Esophagus muscularis mucosa (tissue), 4 donors: Measurements from ENCODE around the gene ATXN2. TPM values are rescaled to one million over a fixed set of nuclear protein-coding genes. Genes with fewer than 3 reads are reported as not detected.

Experiments used
- DNase-seq: peaks from one replicate; pipeline ENCODE4 v3.0.0-alpha.2; 2017; ENCODE audit errors: extremely low spot score
- H3K27ac ChIP-seq, 4 donors: fragments of 200-600 bp; sonication (generic); replicated peaks in 1 of 4; 1 replicate in 3 of 4; 2 replicates in 1 of 4; pipeline ENCODE4 v1.5.1; 2016 to 2019; ENCODE audit warnings: mild to moderate bottlenecking in 1 of 4
- H3K27me3 ChIP-seq, 4 donors: fragments of 200-600 bp; sonication (generic); one replicate each; pipeline versions ENCODE4 v1.5.1 to v1.6.0; 2016 to 2019
- H3K36me3 ChIP-seq, 4 donors: fragments of 200-600 bp; sonication (generic); one replicate each; pipeline ENCODE4 v1.5.1; 2016 to 2019
- H3K4me1 ChIP-seq, 4 donors: fragments of 200-600 bp; sonication (generic); one replicate each; pipeline ENCODE4 v1.5.1; 2016 to 2019
- H3K4me3 ChIP-seq, 4 donors: fragments of 200-600 bp; sonication (generic); 1 replicate in 2 of 4; 2 replicates in 2 of 4; pipeline ENCODE4 v1.5.1; 2016 to 2019; ENCODE audit warnings: mild to moderate bottlenecking in 4 of 4, moderate library complexity in 1 of 4
- H3K9me3 ChIP-seq, 4 donors: fragments of 200-600 bp; sonication (generic); 1 replicate in 3 of 4; 2 replicates in 1 of 4; pipeline ENCODE4 v1.5.1; 2016 to 2019
- CTCF ChIP-seq, 3 experiments: fragments of 200-600 bp in 2 of 3; fragments of 450-650 bp in 1 of 3; sonication (generic) in 2 of 3; IDR thresholded peaks; one replicate each; pipeline ENCODE4 v1.5.1; 2017 to 2019; ENCODE audit warnings: antibody characterized with exemption in 3 of 3, mild to moderate bottlenecking in 2 of 3, moderate library complexity in 1 of 3
- EP300 ChIP-seq: sonication (generic); formaldehyde crosslinking; IDR thresholded peaks from one replicate; pipeline ENCODE4 v1.6.1; 2017; ENCODE audit warnings: antibody characterized with exemption
- POLR2A ChIP-seq: fragments of 450-650 bp; IDR thresholded peaks from one replicate; pipeline ENCODE4 v1.6.1; 2017; ENCODE audit warnings: antibody characterized with exemption, moderate library complexity, mild to moderate bottlenecking, low read depth
- POLR2AphosphoS5 ChIP-seq, 2 donors: sonication (generic); formaldehyde crosslinking; IDR thresholded peaks; one replicate each; pipeline ENCODE4 v1.6.1; 2017; ENCODE audit warnings: antibody characterized with exemption in 2 of 2
- WGBS: methylation state at CpG from one replicate; pipeline ENCODE4 v1.1.5; 2018; 5-methylcytosine and 5-hydroxymethylcytosine counted together
- intact Hi-C: fragments of 100-400 bp; cut with DNase I; formaldehyde crosslinking; loops from one replicate; pipeline ENCODE4 v1.15.1; 2023
- total RNA-seq, 4 donors: library from RNA; depleted of rRNA; stranded (reverse); fragments of >200 nt; gene quantifications; one replicate each; pipeline versions ENCODE4 v1.1.0 to v1.2.1, GENCODE V29; 2016

Gene ATXN2
- total RNA-seq, 4 donors from 2014 or later, result 32.0 to 57.3 (median 52.0) TPM

GRCh38 chr12:111440152-111440551, 159.0 kb downstream of the ATXN2 start:
- H3K4me3 ChIP-seq, result no peak overlapping the region
- peaks cover 77 to 95% (median 92%) of the 10 kb centered on the region in 4 donors for H3K4me1 ChIP-seq
- TF ChIP-seq CTCF (IDR thresholded peaks at IDR 0.05), result no peak
- no peak for TF ChIP-seq EP300
- no peak for TF ChIP-seq POLR2A
- TF ChIP-seq POLR2AphosphoS5 (IDR thresholded peaks at IDR 0.05), result no peak
- intact Hi-C loops, result no loop called here
- H3K27ac ChIP-seq, result peak overlapping the region in 2 of 4 donors; percentile 35 to 39
- no peaks in the 10 kb centered on the region for H3K27me3 ChIP-seq
- peaks cover 0 to 45% (median 21%) of the 10 kb centered on the region in 4 donors for H3K36me3 ChIP-seq
- H3K9me3 ChIP-seq, result no peaks in the 10 kb centered on the region
- 63% methylated on average over 8 of the region's 8 CpGs for WGBS
- DNase-seq, result no peak

- intact Hi-C loops, result no loop called here
Measured at GRCh38 chr12:111439657-111440151, 159.4 kb downstream of the ATXN2 start.

GRCh38 chr12:111438481-111438880, 160.6 kb downstream of the ATXN2 start:
- no peak for TF ChIP-seq EP300
- no peak for TF ChIP-seq POLR2A
- TF ChIP-seq POLR2AphosphoS5 (IDR thresholded peaks at IDR 0.05), result peak in 1 of 2 donors; percentile 30
- no peak for TF ChIP-seq CTCF (IDR thresholded peaks at IDR 0.05)
- H3K9me3 ChIP-seq, result no peaks in the 10 kb centered on the region
- peak overlapping the region; percentile 18 to 35 (median 30) for H3K27ac ChIP-seq
- intact Hi-C loops, result no loop called here
- H3K4me1 ChIP-seq, result peaks cover 84 to 98% (median 97%) of the 10 kb centered on the region in 4 donors
- no peaks in the 10 kb centered on the region for H3K27me3 ChIP-seq
- no peak overlapping the region for H3K4me3 ChIP-seq
- no peak for DNase-seq
- 54% methylated on average over 4 of the region's 9 CpGs for WGBS
- peaks cover 0 to 30% (median 14%) of the 10 kb centered on the region in 4 donors for H3K36me3 ChIP-seq

More at GRCh38 chr12:111439657-111440151, 159.4 kb downstream of the ATXN2 start:
- Histone ChIP-seq H3K36me3 (peaks cover 0 to 40% (median 19%) of the 10 kb centered on the region in 4 donors), H3K4me3 (no peak overlapping the region), H3K4me1 (peaks cover 77 to 95% (median 92%) of the 10 kb centered on the region in 4 donors), H3K27me3 (no peaks in the 10 kb centered on the region), H3K9me3 (no peaks in the 10 kb centered on the region), H3K27ac (peak overlapping the region in 2 of 4 donors; percentile 35 to 39)
- no peak for DNase-seq
- TF ChIP-seq EP300 (no peak), CTCF (IDR thresholded peaks at IDR 0.05) (no peak), POLR2A (no peak), POLR2AphosphoS5 (IDR thresholded peaks at IDR 0.05) (no peak)
- 62% methylated on average over 5 of the region's 5 CpGs for WGBS

- Histone ChIP-seq H3K9me3 (no peaks in the 10 kb centered on the region), H3K27me3 (no peaks in the 10 kb centered on the region), H3K36me3 (peaks cover 0 to 27% (median 9%) of the 10 kb centered on the region in 4 donors), H3K4me3 (no peak overlapping the region), H3K4me1 (peaks cover 85 to 99% (median 98%) of the 10 kb centered on the region in 4 donors), H3K27ac (peak overlapping the region; percentile 18 to 35 (median 30))
- WGBS, result 63% methylated on average over 6 of the region's 8 CpGs
- no peak for DNase-seq
- intact Hi-C loops, result no loop called here
- TF ChIP-seq POLR2A (no peak), POLR2AphosphoS5 (IDR thresholded peaks at IDR 0.05) (peak in 1 of 2 donors; percentile 27)
Measured at GRCh38 chr12:111437816-111438454, 161.2 kb downstream of the ATXN2 start.

- no peak for DNase-seq
- WGBS, result 79% methylated on average over 4 of the region's 4 CpGs
Measured at GRCh38 chr12:111436811-111437210, 162.3 kb downstream of the ATXN2 start.

More at GRCh38 chr12:111436811-111437210, 162.3 kb downstream of the ATXN2 start:
- Histone ChIP-seq H3K4me3 (no peak overlapping the region), H3K36me3 (peaks cover 0 to 16% (median 0%) of the 10 kb centered on the region in 4 donors), H3K4me1 (peaks cover 85 to 99% (median 98%) of the 10 kb centered on the region in 4 donors), H3K27ac (peak overlapping the region; percentile 2 to 71 (median 40)), H3K27me3 (no peaks in the 10 kb centered on the region), H3K9me3 (no peaks in the 10 kb centered on the region)
- TF ChIP-seq POLR2AphosphoS5 (IDR thresholded peaks at IDR 0.05) (no peak), EP300 (no peak)
- intact Hi-C loops, result no loop called here
